ENCODE results near the gene FERMT1. TPM values are rescaled to one million over a fixed set of nuclear protein-coding genes. Genes with fewer than 3 reads are reported as not detected.
A peak's percentile ranks its signal among the peaks of the same experiment; 100 is the strongest.

Gene FERMT1
- total and polyA plus RNA-seq, 2 of the 13 experiments (the other 11 are each of a cell fraction or from before 2014, with no cell fraction given), result 15.8 to 29.5 TPM

GRCh38 chr20:6040958-6041807 is 81.6 kb downstream of the FERMT1 start (continued):
- TF ChIP-seq ZNF576 (CRISPR knock-in tag; IDR thresholded peaks at IDR 0.05) (no peak), ZBTB34 (CRISPR knock-in tag; IDR thresholded peaks at IDR 0.05) (0 out of 2 replicates have a peak, but pooled peaks have one; percentile 44), ZHX1 (CRISPR knock-in tag; IDR thresholded peaks at IDR 0.05; ENCODE audit: low read depth) (peak; percentile 33; the same call in 1 of the 2 replicates), ZNF296 (CRISPR knock-in tag; conservative IDR thresholded peaks at IDR 0.05) (0 out of 2 replicates have a peak, but pooled peaks have one; percentile 55), RBFOX2 (IDR thresholded peaks at IDR 0.05; ENCODE audit: low read depth, low read length) (peak; percentile 38; the same call in 1 of the 2 replicates), MEIS2 (CRISPR knock-in tag; IDR thresholded peaks at IDR 0.05) (no peak), HNRNPLL (IDR thresholded peaks at IDR 0.05; ENCODE audit: low read depth, low read length, poor library complexity, severe bottlenecking) (peak; percentile 10), ZNF280B (CRISPR knock-in tag; IDR thresholded peaks at IDR 0.05; ENCODE audit: borderline replicate concordance) (0 out of 2 replicates have a peak, but pooled peaks have one; percentile 34), NFIB (CRISPR knock-in tag; IDR thresholded peaks at IDR 0.05; ENCODE audit: borderline replicate concordance) (0 out of 2 replicates have a peak, but pooled peaks have one; percentile 69), AGO2 (optimal IDR thresholded peaks at IDR 0.05; ENCODE audit: low read depth, low read length) (peak; percentile 98), ZC3H13 (CRISPR knock-in tag; IDR thresholded peaks at IDR 0.05) (peak; percentile 38), SIX4 (CRISPR knock-in tag; IDR thresholded peaks at IDR 0.05) (no peak), GPBP1L1 (CRISPR knock-in tag; IDR thresholded peaks at IDR 0.05) (no peak)
